GM19397 (cell line): ENCODE data around the gene APC2.
"Not testable (repeated sequence)": the region's sequence is repeated elsewhere in the genome, so short reads cannot be mapped to it uniquely, and the experiment has no call there.

Source experiments
- ATAC-seq: cut with Tn5 transposase; IDR thresholded peaks from one replicate; pipeline ENCODE4 v1.9.1; 2021; ENCODE audit warnings: mild to moderate bottlenecking, moderate library complexity; ENCODE audit not compliant: unreplicated experiment

The APC2 gene

DNA sequence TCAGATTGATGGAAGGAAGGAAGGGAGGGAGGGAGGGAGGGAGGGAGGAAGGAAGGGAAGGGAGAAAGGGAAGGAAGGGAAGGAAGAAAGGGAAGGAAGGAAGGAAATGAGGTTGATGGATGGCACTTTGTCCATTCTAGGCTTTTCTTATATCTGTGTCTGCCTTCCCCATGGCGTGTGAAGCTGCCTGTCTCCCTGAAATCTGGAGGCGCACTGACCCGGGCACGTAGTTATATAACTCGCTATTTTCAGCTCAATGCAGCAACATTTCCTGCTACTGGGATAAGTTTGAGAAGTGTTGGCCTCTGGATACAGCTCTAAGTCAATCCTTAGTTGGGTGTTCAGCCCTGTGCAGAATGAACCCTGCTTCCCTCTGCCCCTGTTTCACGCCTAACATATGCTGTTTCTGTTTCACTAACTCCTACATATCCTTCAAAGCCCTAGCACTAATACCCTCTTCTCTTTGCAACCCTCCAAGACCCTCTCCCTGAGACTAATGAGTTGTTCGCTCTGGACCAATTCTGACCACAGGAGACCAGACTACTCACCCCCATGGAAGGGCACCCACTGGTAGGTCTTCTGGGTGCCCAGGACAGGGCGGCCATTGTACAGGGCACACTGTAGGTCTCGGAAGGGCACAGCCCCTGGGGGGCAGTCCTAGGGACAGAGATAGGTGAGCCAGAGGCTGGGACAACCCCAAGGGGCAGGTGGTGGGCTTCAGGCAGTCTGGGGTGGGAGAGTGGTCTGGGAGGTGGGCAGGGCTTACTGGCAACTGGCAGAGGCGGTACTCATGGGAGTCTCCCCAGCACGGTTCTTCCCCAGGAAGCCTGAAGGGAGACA is 59.9 kb downstream of the APC2 start:
- ATAC-seq: no peak

DNA sequence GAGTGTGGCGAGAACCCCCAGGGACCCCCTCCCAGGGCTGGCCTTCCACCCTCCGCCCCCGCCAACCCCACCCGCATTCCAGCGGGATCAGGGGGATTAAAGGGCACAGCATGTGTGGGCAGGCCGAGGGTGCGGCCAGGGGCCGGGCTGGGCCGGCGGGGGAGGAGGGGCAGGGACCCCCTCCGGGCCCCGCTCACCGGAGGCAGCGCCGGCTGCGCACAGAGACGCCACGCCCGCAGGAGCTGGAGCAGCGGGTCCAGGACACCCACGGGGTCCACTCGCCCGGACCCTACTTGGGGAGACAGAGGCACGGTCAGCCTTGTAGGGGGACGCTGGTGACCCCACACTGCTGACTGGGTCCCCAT is 60.5 kb downstream of the APC2 start:
- ATAC-seq: no peak

DNA sequence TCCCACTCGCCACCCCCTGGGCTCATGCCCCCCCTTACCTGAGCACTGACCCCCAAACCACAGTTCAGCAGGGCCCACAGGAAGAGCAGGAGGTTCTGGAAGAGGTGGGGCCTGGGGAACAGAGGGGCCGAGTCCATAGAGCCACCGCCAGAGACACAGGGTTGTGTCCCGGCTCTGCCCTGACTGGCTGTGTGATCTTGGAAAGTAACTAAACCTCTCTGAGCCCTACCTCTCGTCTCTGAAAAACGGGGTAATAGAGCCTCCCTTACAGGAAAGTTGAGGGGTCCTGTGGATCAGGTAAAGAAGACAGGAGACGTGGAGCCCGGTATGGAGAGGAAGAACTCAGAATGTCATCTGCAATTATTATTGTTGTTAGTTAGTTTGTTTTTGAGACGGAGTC is 60.9 kb downstream of the APC2 start:
- no peak for ATAC-seq

DNA sequence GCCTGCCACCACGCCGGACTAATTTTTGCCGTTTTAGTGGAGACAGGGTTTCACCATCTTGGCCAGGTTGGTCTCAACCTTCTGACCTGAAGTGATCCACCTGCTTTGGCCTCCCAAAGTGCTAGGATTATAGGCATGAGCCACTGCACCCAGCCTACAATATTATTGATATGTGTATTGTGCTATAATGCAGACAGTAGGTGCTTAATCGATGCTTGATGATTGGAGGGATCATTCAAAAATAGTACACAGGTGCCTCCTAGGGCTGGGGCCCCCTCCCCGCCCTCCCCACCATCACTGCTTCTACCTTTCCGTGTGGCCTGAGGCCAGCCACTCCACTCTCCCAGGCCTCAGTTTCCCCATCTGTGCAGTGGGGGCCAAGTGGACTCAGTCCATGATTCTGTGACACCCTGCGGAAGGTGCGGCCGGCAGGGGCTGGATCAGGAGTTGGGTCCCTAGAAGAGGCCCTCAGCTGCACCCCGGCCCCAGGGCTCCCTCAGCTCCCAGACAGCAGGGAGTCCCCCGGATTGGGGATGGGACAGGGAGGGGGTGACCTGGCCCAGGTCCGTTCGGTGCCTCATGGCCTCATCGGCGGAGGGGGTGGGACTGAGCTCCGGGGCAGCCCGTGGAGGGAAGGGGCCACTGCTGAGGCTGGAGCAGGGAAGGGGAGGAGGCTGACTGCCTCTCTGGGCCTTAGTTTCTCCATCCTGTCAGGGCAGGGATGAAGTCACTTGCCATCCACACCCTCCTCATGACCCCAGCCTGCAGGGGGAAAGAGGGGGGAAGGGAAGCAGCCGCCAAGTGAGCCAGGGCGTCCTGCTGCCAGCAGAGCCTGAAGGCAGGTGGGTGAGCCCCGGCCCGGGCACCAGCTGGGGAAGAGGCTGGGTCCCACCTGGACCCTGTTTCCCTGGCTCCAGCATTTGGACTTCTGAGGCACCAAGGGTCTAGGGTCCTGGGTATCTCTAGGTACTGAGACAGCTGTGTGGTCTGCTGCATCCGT is 61.7 kb downstream of the APC2 start:
- ATAC-seq: no peak

DNA sequence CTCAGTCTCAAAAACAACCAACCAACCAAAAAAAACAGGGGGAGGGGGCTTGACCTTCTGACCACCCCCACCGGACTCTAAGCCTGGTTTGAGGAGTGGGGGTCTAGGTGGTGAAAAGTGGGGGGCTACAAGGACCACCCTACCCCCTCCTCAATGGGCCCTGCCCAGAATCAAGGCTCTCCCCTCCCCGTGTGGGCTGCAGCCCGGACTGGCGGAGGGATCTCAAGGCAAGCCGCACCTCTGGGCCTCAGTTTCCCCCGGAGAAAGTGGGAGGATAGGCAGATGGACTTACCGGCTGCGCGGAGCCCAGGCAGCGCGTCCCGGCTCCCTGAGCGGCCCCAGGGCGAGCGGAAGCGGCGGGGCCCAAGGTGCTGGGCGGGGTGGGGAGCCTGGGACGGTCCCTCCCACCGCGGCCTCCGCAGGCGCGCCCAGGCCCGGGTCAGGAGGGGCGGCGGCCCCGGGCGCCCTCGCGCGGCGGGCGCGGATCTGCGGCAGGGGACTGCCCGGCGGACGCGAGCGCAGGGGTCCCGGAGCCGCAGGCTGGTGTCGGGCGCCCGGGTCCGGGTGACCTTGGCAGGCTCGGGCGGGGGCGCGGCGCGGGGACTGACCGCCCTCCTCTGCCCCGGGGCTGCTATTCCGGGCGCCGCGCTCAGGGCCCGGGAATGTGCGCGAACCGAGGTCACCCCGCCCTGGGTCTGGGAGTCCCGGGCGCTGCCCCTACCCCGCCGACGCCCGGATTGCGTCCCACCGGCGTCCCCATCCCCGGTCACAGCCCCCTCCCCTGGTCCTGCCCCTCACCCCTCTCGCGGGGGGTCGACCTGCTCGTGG is 63.0 kb downstream of the APC2 start, which contains the start of gene ADAMTSL5:
Gene ADAMTSL5 (minus strand): TSS at position 349 of the 828 bp plus-strand sequence. CDS start 2,076 bp downstream, outside the sequence.
- no peak for ATAC-seq

DNA sequence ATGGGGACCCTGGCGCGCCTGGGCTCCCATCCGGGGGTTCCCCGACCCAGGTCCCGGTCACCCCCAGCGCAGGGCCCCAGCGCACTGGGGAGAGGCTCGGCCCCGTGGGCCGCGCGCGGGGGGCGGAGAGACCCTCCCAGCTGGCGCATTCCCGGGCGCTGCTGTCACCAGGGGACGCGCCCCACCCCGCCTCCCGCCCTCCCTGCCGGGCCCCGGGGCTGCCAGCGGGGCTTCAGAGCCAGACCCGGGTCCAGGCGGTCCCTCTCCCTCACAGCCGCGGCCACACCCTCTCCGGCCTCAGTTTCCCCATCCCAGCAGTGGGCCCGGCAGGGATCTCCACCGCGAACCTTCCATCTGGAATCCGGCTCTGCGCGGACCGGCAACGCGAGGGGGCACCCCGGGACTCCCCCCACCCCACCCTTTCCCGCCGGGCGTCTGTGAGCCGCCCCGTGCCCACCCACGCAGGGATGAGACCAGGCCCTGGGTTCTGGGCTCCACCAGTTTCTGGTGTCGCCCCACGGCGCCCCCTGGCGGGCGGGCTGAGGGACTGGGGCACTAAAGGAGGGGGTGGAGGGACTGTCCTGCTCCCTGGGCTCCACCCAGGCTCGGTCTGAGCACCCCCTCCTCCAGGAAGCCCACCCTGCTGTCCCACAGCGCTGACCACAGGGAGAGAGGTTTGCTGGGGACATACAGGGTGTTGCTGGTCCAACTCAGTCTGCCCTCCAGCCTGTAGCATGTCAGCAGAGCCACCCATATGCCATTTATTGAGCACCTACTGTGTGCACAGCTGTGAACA is 63.8 kb downstream of the APC2 start:
- ATAC-seq: no peak

DNA sequence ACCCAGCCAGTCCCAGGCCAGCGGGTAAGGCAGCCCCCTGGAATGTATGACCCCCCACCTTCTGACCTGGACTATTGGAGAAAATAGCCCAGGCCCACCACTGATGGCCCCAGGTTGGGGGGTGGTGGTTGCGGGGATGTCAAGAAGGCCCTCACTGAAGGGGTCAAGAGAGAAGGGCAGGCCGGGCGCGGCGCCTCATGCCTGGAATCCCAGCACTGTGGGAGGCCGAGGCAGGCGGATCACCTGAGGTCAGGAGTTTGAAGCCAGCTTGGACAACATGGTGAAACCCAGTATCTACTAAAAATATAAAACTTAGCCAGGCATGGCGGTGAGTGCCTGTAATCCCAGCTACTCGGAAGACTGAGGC is 64.4 kb downstream of the APC2 start:
- ATAC-seq: no peak

DNA sequence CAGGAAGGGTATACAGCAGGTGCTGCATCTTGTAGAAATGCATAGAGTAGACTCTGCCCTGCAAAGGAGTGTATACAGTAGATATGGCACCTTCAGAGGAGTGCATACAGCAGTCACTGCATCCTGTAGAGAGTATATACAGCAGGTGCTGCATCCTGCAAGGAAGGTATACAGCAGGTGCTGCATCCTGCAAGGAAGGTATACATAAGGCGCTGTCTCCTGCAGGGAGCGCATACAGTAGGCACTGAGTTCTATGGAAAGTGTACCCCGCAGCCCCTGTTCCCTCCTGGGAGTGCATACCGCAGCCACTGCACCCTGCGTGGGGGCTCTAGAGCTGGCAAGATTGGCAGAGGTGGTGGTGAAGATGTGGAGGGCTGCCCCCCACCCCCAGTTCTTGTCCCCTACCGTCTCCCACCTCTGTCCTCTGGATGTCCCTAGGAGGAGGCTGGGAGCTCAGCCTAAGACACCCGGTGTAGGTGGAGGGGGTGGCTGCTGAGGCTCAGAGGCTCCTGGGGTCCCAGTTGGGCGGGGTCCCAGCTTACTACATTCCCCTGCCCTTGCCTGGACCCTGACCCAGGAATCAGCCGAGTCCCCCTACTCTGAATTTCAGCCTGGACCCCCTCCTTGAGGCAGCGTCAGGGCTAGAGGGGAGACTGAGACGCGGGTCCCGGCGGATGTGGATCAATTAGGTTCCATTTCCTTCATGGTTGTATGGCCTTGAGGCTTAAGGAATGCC is 65.2 kb downstream of the APC2 start:
- ATAC-seq: no peak

DNA sequence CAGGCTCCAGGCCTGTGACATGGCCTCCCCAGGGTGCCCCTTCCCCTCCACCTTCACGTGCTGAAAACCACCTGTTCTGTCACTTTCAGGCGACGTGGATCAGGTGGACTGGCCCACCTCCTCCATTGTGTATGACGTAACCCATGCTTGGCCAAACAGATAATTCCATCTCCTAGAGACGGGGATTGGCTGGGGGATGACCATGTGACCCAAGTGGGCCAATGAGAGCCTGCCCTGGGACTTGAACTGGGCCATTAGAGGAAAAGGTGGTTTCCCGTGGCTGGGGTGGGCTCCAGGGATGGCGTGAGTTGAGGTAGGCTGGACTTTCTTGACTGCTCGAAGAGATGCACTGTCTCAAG is 66.5 kb downstream of the APC2 start:
- ATAC-seq: no peak

DNA sequence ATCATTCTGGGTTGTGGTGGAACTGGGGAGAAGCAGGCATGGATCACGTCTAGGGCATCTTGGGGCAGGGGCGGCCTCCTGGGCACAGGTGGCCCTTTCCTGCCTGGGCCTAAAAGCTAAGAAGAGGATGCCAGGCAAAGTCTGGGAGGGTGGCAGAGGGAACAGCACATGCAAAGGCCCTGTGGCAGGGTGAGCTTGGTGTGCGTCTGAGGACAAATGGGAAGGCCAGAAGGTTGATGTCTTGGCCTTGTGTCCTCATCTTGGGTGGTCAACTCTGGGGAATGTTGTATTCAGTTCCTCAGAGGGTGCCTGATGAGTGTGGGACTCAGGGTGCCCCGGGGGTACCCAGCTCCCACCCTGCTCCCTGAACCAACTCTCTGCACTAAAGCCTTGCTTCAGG is 68.5 kb downstream of the APC2 start:
- ATAC-seq: no peak

DNA sequence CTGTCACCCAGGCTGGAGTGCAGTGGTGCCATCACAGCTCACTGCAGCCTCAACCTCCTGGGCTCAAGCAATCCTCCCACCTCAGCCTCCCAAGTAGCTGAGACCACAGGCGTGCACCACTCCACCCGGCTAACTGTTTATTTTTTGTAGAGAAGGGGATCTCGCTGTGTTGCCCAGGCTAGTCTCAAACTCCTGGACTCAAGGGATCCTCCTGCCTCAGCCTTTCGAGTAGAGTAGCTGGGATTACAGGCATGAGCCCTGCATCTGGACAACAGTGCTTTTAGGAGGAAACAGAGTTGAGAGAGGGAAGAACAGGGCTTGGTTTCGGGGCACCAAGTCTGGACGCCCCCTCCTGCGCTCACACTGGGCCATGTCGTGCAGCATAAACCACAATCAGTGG is 69.9 kb downstream of the APC2 start:
- not testable (repeated sequence) for ATAC-seq

DNA sequence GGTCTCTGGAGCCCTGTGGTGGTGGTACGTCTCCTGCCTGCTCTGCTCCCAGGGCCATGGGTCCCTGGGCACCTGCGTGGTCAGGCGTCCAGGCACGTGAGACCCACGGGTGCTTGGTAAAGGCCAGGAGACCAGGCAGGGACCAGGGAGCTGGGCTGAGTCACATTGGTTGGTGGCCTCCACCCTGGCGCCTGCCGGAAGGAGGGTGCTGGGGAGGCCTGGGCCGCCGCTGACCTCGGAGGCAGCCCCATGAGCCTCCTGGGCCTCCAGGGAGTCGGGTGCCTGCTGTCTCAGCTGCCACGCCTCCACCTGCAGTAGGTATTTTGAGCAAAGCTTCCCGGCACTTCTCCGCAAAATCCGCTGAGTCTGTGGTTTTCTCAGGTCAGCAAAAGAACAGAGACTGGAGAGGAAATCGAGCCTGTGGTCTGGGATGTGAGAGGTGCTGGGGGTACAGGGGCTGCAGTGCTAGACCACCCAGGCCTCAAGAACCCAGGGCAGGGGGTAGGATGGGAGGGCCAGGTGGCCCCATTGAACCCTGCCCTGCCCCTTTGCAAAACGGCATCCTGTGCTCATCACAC is 70.4 kb downstream of the APC2 start:
- ATAC-seq: no peak

DNA sequence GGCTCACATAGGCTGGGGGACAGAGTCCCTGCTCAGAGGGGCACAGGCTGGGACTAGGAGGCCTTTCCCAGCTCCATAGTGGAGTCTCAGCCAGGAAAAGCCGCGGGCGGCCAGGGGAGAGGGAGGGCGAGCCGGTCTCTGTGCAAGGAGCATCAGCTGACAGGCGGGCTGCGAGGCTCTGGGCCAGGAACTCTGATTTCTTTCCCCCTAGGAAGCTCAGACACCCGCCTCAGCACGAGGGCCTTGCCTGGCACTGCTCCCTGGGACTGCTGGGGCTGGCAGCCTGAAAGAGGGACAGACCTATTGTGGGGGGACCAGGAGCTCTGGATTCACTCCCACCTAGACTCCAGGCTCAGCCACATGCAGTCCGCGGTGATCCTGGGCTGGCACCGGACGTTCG is 71.7 kb downstream of the APC2 start:
- ATAC-seq: no peak

DNA sequence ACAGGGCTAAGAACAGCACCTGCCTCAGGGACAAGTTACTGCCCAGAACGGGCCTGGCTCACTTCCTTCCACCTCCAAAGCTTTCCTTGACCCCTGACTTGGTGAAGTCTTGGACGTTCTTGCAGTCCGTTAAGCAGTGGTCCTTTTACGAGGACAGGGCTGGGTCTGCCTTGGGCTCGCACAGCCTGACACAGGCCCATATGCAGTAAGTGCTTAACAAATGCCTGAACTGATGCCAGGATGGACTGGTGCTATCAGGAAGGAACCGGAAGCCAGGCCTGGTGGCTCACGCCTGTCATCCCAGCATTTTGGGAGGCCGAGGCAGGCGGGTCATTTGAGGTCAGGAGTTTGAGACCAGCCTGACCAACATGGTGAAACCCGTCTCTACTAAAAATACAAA is 72.1 kb downstream of the APC2 start:
- no peak for ATAC-seq

DNA sequence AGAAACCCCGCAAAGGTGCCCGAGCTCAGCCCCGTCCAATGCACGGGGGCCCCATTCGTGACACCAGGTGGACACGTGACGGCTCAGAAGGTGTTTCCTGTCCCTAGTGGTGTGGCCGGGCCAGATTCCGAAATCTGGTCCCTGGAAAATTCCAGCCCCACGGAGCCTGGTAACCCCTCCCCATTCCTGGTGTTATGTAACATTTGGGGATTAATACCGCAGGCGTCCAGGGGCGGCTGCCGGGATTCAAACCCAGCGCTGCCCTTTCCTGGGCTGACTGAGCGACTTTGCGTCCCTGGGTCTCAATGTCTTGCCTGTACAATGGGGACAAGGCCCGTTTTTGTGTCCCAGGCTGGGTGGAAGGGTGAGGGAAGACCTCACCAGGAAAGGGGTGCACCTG is 72.9 kb downstream of the APC2 start:
- no peak for ATAC-seq
